NCI-H510A treated with DMSO at 0.1 percent for 48 hours (cell line): Measurements from ENCODE around the gene MRAS.

Experiments
- DNase-seq: peaks from one replicate; lab custom pipeline; 2025; lab: John Stamatoyannopoulos, UW

The MRAS gene

GRCh38 chr3:138347960-138348753, at the start of gene MRAS:
Gene MRAS, plus strand, starts transcription at chr3:138348579. Its CDS starts 24,305 bp downstream, at chr3:138372884.
- DNase-seq: peak; percentile 34

GRCh38 chr3:138300647-138301046, 47.7 kb upstream of the MRAS start:
- DNase-seq: no peak

- no peak for DNase-seq
Measured at GRCh38 chr3:138303474-138303873, 44.9 kb upstream of the MRAS start.

GRCh38 chr3:138307899-138308298, 40.5 kb upstream of the MRAS start:
- DNase-seq: no peak

GRCh38 chr3:138308783-138309182, 39.6 kb upstream of the MRAS start:
- no peak for DNase-seq

GRCh38 chr3:138310494-138310893, 37.9 kb upstream of the MRAS start:
- no peak for DNase-seq

- DNase-seq: no peak
Measured at GRCh38 chr3:138314751-138315150, 33.6 kb upstream of the MRAS start.

- no peak for DNase-seq
Measured at GRCh38 chr3:138317687-138318086, 30.7 kb upstream of the MRAS start.

GRCh38 chr3:138323971-138324370, 24.4 kb upstream of the MRAS start:
- no peak for DNase-seq

GRCh38 chr3:138325990-138326389, 22.4 kb upstream of the MRAS start:
- no peak for DNase-seq

GRCh38 chr3:138326866-138327595, 21.3 kb upstream of the MRAS start:
- DNase-seq: no peak

GRCh38 chr3:138327831-138328230, 20.5 kb upstream of the MRAS start:
- DNase-seq: no peak

- DNase-seq: no peak
Measured at GRCh38 chr3:138328341-138328740, 20.0 kb upstream of the MRAS start.

- DNase-seq: peak; percentile 76
Measured at GRCh38 chr3:138329127-138329983, 19.0 kb upstream of the MRAS start, which contains the start of gene NME9. Gene NME9, minus strand, starts transcription at chr3:138329851. Its CDS starts 516 bp downstream, at chr3:138329335.

GRCh38 chr3:138329984-138330293, 18.4 kb upstream of the MRAS start:
- DNase-seq: no peak

- no peak for DNase-seq
Measured at GRCh38 chr3:138331143-138331894, 17.1 kb upstream of the MRAS start.

GRCh38 chr3:138332472-138333073, 15.8 kb upstream of the MRAS start:
- no peak for DNase-seq

GRCh38 chr3:138334608-138335007, 13.8 kb upstream of the MRAS start:
- DNase-seq: no peak

GRCh38 chr3:138336454-138336999, 11.9 kb upstream of the MRAS start:
- DNase-seq: no peak

GRCh38 chr3:138338244-138338643, 10.1 kb upstream of the MRAS start:
- DNase-seq: no peak

GRCh38 chr3:138338811-138339210, 9.6 kb upstream of the MRAS start:
- DNase-seq: no peak
